Measurements from ENCODE around the gene ZNF512B.

DNA sequence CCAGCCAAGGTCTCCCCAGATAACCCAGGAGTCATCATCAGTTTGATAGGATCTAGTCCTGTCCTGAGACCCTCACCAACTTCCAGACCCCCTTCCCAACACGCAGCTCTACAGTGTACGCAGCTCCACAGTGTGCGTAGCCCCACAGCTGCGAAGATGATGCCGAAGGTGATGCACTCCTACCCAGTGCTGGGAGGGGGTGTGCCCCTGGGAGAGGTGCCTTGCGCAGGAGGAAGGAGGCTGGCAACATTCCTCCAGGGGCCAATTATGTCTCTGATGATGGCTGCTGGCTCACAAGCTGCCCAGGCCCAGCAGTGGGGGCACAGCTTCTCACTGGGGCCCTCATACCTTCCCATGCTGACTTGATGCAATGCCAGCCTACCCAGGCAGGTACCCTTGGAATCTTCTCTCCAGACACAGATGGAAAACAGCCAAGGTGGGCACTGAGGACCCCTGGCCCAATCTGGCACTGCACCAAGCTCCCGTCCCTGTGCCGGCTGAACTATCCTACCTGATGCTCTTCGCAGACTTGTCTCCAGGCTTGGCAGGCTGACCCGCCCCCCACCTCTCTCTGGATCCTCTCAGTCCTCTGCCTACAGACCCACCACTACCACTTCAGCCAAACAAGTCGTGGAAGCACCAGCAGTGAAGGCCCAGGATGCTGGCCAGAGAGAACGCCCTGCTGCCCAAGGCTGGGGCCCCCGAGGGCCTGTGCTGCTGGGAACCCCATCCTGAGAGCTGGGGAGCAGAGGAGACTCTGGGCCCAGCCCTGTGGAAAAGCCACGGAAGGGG is 1.4 kb downstream of the ZNF512B start:
- TF ChIP-seq EZH2phosphoT487 (IDR thresholded peaks at IDR 0.05; ENCODE audit: borderline replicate concordance): no peak
- TF ChIP-seq, protein P1, sequence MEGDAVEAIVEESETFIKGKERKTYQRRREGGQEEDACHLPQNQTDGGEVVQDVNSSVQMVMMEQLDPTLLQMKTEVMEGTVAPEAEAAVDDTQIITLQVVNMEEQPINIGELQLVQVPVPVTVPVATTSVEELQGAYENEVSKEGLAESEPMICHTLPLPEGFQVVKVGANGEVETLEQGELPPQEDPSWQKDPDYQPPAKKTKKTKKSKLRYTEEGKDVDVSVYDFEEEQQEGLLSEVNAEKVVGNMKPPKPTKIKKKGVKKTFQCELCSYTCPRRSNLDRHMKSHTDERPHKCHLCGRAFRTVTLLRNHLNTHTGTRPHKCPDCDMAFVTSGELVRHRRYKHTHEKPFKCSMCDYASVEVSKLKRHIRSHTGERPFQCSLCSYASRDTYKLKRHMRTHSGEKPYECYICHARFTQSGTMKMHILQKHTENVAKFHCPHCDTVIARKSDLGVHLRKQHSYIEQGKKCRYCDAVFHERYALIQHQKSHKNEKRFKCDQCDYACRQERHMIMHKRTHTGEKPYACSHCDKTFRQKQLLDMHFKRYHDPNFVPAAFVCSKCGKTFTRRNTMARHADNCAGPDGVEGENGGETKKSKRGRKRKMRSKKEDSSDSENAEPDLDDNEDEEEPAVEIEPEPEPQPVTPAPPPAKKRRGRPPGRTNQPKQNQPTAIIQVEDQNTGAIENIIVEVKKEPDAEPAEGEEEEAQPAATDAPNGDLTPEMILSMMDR (conservative IDR thresholded peaks at IDR 0.05; ENCODE audit: low read length): no peak

Measured in Loucy (cell line).